DMS53 treated with DMSO at 0.1 percent for 48 hours (cell line): ENCODE measurements around the gene PXDN.
"Not testable (repeated sequence)": the region's sequence is repeated elsewhere in the genome, so short reads cannot be mapped to it uniquely, and the experiment has no call there.

Experiments
- DNase-seq: peaks from one replicate; lab custom pipeline; 2025; ENCODE audit not compliant: unreplicated experiment; lab: John Stamatoyannopoulos, UW

PXDN gene

GRCh38 chr2:1685078-1685956 lies 59.0 kb downstream of the PXDN start:
- no peak for DNase-seq

- no peak for DNase-seq
Observed at GRCh38 chr2:1683297-1683696, 61.0 kb downstream of the PXDN start.

GRCh38 chr2:1682181-1682440 lies 62.2 kb downstream of the PXDN start:
- no peak for DNase-seq

- no peak for DNase-seq
Observed at GRCh38 chr2:1681323-1682180, 62.8 kb downstream of the PXDN start.

GRCh38 chr2:1681017-1681318 lies 63.3 kb downstream of the PXDN start:
- no peak for DNase-seq

- DNase-seq: no peak
Observed at GRCh38 chr2:1680222-1681016, 63.9 kb downstream of the PXDN start.

GRCh38 chr2:1679488-1680039 lies 64.8 kb downstream of the PXDN start:
- DNase-seq: not testable (repeated sequence)

GRCh38 chr2:1679065-1679464 lies 65.2 kb downstream of the PXDN start:
- not testable (repeated sequence) for DNase-seq

- no peak for DNase-seq
Observed at GRCh38 chr2:1678609-1679008, 65.7 kb downstream of the PXDN start.

- DNase-seq: no peak
Observed at GRCh38 chr2:1677821-1678165, 66.5 kb downstream of the PXDN start.

- no peak for DNase-seq
Observed at GRCh38 chr2:1676913-1677820, 67.1 kb downstream of the PXDN start.

- no peak for DNase-seq
Observed at GRCh38 chr2:1676091-1676912, 68.0 kb downstream of the PXDN start.

GRCh38 chr2:1675633-1676032 lies 68.7 kb downstream of the PXDN start:
- no peak for DNase-seq

GRCh38 chr2:1674766-1675397 lies 69.4 kb downstream of the PXDN start:
- no peak for DNase-seq

- DNase-seq: no peak
Observed at GRCh38 chr2:1674276-1674675, 70.0 kb downstream of the PXDN start.

- no peak for DNase-seq
Observed at GRCh38 chr2:1673160-1673944, 71.0 kb downstream of the PXDN start.

- DNase-seq: no peak
Observed at GRCh38 chr2:1672738-1673137, 71.6 kb downstream of the PXDN start.

GRCh38 chr2:1671916-1672315 lies 72.4 kb downstream of the PXDN start:
- DNase-seq: no peak
